GM12875 (cell line): Measurements from ENCODE around the gene ZNF598.

Experiments
- H3K4me3 ChIP-seq: one replicate; pipeline ENCODE4 v1.5.1; 2011; ENCODE audit warnings: low read depth, low read length, control low read depth
- CTCF ChIP-seq: IDR thresholded peaks from 2 replicates; pipeline ENCODE4 v1.5.1; 2011; ENCODE audit warnings: low read depth, mild to moderate bottlenecking, control low read depth, inconsistent platforms, low read length, moderate library complexity, borderline replicate concordance; ENCODE audit not compliant: insufficient read depth

The ZNF598 gene

DNA sequence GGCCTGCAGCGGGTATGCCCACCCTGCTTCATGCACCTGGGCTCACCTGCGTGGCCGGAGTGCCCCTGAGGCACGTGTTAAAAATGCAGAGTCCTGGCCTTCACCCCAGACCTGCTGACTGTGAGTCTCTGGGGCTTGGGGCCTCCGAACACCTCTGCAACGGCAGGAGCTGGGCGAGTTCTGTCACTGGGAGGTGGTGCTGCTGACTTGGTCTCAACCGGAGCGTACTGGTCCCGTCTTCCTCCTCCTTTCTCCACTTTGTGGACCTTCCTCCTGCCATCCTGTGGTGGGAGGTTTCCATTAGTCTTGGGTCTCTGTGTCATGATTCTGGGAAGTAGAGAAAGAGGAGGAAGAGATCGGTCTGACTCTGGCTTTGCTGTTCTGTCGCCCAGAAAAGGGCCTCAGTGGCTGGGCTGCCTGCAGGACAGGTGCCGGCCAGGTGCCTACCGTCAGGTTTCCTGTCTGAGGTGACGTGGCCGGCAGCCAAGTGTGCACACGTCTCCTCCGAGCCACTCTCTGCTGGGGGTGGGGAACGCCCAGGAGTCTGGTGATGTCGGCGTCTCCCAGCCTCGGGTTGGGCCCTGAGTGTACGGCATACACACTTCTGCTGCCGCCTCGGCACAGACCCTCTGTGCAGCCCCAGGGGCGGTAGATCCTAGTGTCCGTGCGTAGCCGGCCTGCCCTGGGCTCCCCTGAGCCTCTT lies 45.1 kb upstream of the ZNF598 start:
- TF ChIP-seq CTCF = no peak
- H3K4me3 ChIP-seq = no peak overlapping the region

- no peak overlapping the region for H3K4me3 ChIP-seq
- TF ChIP-seq CTCF = no peak
These were observed 44.3 kb upstream of the ZNF598 start for GRCh38 chr16:2053897-2054296.

DNA sequence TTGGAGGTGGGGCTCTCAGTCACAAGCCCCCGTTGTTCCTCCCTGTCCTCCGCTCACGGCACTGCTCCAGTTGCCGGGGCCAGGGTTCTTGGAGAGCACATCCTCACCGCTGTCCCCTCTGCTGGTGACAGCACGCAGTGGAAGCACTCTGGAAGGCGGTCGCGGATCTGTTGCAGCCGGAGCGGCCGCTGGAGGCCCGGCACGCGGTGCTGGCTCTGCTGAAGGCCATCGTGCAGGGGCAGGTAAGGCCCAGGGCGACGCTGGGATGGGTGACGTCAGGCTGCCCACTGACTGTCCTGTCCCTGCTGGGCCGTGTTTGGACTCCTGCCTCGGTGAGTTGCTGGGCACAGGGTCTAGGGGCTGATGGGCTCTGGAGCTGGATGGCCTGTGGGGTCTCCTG lies 43.6 kb upstream of the ZNF598 start:
- TF ChIP-seq CTCF = no peak
- H3K4me3 ChIP-seq = no peak overlapping the region

- TF ChIP-seq CTCF = no peak
- peak overlapping the region; percentile 87 for H3K4me3 ChIP-seq
These were observed 38.5 kb upstream of the ZNF598 start for GRCh38 chr16:2048116-2048543.

DNA sequence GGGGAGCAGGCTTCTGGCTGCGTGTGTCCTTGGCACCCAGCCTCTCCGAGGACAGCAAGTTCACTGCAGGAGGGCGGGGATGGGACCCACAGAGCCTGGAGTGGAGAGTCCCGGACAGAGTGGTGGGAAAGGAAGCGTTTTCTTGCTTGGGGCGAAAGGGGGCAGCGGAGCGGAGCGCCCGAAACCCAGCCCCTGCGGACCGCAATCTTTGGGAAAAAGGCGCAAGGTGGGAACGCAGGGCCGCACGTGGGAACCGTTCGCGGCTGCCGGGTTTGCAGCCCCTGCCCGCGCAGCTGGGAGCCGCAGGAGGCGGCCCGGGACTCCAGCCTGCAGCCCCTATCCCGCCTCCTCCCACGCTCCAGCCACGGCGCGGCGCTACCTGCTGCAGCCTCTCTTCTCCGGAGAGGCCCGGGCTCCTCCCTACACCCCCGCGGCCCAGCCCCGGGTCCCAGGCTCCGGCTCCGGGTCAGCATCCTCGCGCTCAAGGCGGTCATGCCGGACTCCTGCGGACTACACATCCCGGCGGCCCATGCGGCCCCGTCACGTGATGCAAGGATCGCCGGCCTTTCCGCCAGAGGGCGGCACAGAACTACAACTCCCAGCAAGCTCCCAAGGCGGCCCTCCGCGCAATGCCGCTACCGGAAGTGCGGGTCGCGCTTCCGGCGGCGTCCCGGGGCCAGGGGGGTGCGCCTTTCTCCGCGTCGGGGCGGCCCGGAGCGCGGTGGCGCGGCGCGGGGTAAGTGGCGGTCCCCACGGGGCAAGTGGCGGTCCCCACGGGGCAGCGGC lies 37.9 kb upstream of the ZNF598 start, which contains the start of the genes NTHL1 and TSC2:
NTHL1 (minus strand) TSS at position 505 of the 786 bp plus-strand sequence; CDS start at position 494, 11 bp downstream.
TSC2 (plus strand) TSS at position 656 of the 786 bp plus-strand sequence. CDS start 631 bp downstream, outside the sequence.
- peak within 1 kb of the TSS; percentile 87 for H3K4me3 ChIP-seq
- TF ChIP-seq CTCF = no peak

DNA sequence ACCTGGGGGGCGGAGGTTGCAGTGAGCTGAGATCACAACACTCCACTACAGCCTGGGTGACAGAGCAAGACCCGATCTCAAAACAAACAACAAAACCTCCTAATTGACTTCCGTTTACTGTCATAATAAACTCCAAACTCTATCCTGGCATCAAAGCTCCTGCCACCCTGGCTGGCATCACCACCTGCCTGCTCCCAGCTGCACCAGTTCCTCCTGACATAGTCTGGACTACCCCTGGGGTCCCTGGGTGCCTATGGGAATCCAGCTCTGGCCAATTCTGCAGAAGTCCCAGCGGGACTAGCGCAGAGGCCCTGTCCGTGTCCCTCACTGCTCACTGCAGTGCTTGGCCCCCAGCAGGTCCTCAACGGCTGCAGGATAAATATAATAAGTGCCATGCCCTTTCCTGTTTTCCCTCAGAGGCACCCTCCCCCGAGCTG lies 37.3 kb upstream of the ZNF598 start:
- TF ChIP-seq CTCF = no peak

More for the DNA sequence above, 37.3 kb upstream of the ZNF598 start:
- peak overlapping the region; percentile 87 for H3K4me3 ChIP-seq
